Mononuclear cell (primary cell): ENCODE data around the gene PRIMPOL. TPM values are rescaled to one million over a fixed set of nuclear protein-coding genes. Genes with fewer than 3 reads are reported as not detected.

Experiments
- H3K27me3 ChIP-seq: 2 replicates; pipeline ENCODE4 v1.6.0; 2011; ENCODE audit warnings: low read length, control low read depth; ENCODE audit not compliant: insufficient read depth
- H3K4me1 ChIP-seq: 2 replicates; pipeline ENCODE4 v1.5.1; 2011; ENCODE audit warnings: mild to moderate bottlenecking, low read length, control low read depth; ENCODE audit not compliant: insufficient read depth
- H3K4me3 ChIP-seq: 2 replicates; pipeline ENCODE4 v1.5.1; 2011; ENCODE audit warnings: mild to moderate bottlenecking, low read length, moderate library complexity
- H3K9me3 ChIP-seq: 2 replicates; pipeline ENCODE4 v1.5.1; 2011; ENCODE audit warnings: low read depth, mild to moderate bottlenecking, control low read depth, low read length
- total RNA-seq: library from RNA; depleted of rRNA; stranded (reverse); fragments of >200 nt; gene quantifications from one replicate; pipeline ENCODE4 v1.2.3, GENCODE V29; 2012

The PRIMPOL gene
- total RNA-seq, 1 donor = 8.5 TPM

DNA sequence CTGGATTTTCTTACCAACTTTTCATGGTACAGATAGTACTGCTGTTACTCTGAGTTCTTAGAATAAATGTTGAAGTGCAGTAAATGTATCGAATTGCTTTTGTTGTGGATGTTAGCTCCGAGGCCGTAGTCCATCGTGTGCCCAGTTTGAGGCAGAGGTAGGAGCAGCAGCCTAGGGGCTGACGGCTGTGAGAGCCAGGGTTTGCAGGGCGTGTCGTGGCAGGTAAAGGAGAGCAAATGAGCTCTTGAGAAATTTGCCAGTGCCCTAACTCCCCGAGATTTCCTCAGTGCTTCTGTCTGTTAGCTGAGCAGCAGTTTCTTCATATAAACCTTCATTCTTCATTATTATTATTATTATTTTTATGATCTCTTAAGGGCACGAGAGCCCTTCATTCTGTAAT, 21.6 kb downstream of the PRIMPOL start:
- Histone ChIP-seq H3K9me3 (no peaks in the 10 kb centered on the region), H3K4me3 (no peak overlapping the region), H3K4me1 (peaks cover 20% of the 10 kb centered on the region), H3K27me3 (no peaks in the 10 kb centered on the region)

DNA sequence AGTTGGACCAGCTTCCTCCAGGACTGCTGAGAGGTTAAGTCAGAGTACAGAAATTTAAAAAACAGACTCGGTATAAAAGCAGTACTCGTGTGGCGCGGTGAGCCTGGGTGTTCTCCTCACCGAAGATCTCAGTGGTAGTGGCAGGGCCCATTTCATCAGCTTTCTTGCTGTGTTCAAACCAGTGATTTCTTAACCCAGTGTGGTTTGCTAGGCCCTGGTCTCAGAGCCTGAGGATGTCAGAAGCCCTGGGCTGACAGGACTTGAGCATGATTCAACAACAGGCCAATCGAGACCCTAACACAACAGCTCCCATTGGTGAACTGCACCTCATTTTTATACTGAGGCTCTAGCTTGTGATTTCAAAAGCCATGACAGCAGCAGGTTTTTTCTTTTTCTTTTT, 23.2 kb downstream of the PRIMPOL start:
- Histone ChIP-seq H3K4me3 (no peak overlapping the region), H3K27me3 (no peaks in the 10 kb centered on the region), H3K4me1 (peaks cover 19% of the 10 kb centered on the region), H3K9me3 (no peaks in the 10 kb centered on the region)

DNA sequence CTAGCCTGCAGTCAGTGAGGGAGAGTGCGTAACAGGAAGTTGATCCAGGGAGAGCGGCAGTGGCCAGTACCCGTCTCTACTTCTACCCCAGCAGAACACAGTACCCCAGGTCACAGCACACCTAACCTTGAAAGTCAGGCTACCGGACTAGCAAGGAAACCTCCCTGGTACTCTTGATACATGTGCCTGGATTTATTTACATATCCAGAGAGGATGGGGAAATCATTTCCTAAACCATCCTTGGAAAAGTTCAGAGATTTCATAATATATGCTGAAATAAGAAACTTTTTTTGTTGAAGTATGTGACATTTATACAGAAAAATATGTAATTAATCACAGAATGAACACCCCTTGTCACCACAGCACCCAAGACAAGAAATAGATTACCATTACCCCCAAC, 24.5 kb downstream of the PRIMPOL start:
- Histone ChIP-seq H3K9me3 (no peaks in the 10 kb centered on the region), H3K4me3 (no peak overlapping the region), H3K27me3 (no peaks in the 10 kb centered on the region), H3K4me1 (peaks cover 7% of the 10 kb centered on the region)

DNA sequence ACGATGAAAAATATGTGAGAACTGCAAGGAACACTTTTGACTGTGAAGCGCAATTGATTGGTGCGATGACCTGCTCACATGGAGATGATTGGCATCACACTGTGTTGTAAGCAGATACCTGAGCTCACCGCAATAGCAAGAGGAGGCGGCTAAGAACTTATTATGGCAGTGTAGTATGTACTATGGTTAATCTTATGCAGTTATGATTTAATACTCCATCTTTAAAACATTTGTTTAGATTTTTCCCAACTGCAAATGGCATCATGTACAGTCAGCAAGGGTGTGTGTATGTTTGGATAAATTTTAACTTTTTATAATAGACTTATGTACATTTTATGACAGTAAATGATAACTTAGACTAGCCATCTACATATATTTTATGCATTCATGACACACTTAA, 25.5 kb downstream of the PRIMPOL start:
- no peaks in the 10 kb centered on the region for H3K4me1 ChIP-seq
- no peaks in the 10 kb centered on the region for H3K9me3 ChIP-seq
- no peaks in the 10 kb centered on the region for H3K27me3 ChIP-seq
- no peak overlapping the region for H3K4me3 ChIP-seq

DNA sequence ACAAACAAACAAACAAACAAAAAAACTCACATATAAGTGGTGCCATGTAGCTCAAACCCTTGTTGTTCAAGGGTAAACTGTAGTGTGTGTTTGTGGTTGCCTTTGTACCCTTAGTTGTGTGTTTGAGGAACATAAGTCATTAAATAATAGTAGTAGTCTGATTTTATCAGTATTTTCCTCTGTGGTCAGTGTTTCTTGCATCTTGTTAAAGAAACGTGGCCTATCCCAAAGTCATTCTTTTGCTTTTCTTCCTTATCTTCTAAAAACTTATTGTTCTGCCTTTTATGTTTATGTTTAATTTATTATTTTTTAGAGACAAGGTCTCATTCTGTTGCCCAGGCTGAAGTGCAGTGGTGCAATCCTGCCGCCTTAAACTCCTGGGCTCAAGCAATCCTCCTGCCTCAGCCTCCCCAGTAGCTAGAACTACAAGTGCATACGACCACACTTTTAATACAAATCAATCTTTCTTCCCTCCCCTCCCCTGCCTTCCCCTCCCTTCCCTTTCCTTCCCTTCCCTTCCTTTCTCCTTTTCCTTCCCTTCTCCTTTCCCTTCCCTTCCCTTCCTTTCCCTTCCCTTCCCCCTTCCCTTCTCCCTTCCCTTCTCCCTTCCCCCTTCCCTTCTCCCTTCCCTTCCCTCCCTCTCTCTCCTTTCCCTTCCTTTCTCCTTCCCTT, 26.4 kb downstream of the PRIMPOL start:
- no peaks in the 10 kb centered on the region for H3K9me3 ChIP-seq
- H3K4me3 ChIP-seq = no peak overlapping the region
- H3K27me3 ChIP-seq = no peaks in the 10 kb centered on the region
- peaks cover 5% of the 10 kb centered on the region for H3K4me1 ChIP-seq

DNA sequence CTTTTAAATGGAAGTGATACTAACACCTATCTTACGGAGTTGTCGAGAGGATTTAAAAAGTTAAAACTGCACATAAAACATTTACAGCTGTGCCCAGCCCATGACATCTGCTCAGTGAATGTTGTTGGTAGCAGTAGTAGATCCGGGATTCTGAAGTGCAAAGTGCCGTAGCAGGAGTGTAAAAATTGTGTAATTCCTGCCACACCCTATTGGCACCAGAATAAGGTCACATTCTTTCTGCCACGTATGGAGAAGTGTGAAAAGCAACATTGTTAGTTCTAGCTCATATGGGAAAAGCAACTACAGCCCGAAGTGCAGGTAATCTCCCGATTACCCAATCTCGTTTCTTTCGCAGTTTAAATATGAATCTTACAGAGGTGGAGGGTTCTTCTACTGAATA, 31.2 kb downstream of the PRIMPOL start:
- Histone ChIP-seq H3K4me1 (peaks cover 17% of the 10 kb centered on the region), H3K4me3 (no peak overlapping the region), H3K27me3 (no peaks in the 10 kb centered on the region), H3K9me3 (no peaks in the 10 kb centered on the region)

DNA sequence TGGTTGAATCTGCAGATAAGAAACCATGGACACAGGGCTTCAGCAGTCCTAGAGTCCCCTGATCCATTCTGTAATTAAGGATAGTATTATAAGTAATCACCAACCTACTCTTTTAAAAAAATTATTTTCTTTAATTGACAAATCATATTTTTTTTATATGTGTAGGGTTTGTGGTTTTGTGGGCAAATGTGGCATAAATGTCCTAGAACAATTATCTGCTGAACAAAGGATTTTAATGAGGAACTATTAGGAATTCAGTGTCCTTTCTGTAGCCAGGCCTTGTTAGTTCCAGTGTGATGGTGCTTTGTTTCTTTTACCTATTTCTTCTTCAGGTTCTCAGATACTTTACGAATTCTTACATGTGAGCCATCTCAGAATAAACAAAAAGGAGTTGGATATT, 32.4 kb downstream of the PRIMPOL start:
- H3K9me3 ChIP-seq = no peaks in the 10 kb centered on the region
- H3K27me3 ChIP-seq = no peaks in the 10 kb centered on the region

DNA sequence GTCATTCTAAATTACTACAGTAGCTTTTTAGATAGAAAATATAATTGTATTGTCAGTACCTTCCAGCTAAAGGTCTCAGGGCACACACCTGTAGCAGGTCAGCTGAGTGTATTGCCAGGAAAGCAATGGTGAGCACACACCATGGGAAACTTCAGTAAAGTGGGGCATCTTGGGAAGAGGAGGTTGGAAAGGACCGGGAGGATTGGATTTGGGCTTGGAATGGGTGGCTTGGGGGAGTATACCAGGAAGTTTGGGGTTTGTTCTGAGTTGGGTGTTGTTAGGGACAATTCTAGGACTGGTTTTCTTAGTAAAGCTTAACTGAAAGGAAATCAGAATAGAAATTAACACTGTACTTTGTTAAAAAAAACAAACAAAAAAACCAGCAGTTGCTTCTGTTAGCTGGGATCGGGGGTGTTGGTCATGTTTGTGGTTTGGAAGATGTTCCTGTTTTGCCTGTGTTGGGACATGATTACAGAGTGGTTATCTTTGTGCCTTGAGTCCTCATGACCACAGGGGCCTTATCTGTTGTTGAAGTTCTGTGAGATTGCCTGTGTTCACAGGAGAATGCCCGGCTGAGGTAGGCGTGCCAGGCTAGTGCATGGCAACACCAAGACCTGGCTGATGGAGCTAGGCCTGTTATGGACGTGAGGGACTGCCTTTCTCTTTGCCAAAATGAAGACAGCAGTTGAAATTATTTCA, 35.1 kb downstream of the PRIMPOL start:
- Histone ChIP-seq H3K9me3 (no peaks in the 10 kb centered on the region), H3K27me3 (no peaks in the 10 kb centered on the region), H3K4me3 (no peak overlapping the region), H3K4me1 (peaks cover 17% of the 10 kb centered on the region)

More for the DNA sequence above, 32.4 kb downstream of the PRIMPOL start:
- Histone ChIP-seq H3K4me1 (peaks cover 17% of the 10 kb centered on the region), H3K4me3 (no peak overlapping the region)

DNA sequence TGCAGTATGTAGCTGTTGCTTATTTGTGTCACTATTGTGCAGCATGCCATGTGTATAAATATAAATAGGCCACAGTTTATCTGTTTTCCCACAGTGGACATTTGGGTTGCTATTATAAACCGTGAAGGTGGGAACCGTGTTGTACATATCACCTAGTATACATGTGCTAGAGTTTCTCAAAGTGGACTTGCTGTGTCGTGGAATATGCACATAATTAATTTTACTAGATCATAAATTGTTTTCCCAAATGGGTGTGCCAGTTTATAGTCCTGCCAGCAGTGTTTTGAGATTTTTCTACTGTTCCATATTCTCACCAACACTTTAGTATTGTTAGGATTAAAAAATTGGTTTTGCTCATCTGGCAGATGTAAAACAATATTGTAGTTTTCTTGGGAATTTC, 38.5 kb downstream of the PRIMPOL start:
- H3K9me3 ChIP-seq = no peaks in the 10 kb centered on the region
- H3K27me3 ChIP-seq = no peaks in the 10 kb centered on the region
- no peak overlapping the region for H3K4me3 ChIP-seq
- H3K4me1 ChIP-seq = peaks cover 11% of the 10 kb centered on the region

DNA sequence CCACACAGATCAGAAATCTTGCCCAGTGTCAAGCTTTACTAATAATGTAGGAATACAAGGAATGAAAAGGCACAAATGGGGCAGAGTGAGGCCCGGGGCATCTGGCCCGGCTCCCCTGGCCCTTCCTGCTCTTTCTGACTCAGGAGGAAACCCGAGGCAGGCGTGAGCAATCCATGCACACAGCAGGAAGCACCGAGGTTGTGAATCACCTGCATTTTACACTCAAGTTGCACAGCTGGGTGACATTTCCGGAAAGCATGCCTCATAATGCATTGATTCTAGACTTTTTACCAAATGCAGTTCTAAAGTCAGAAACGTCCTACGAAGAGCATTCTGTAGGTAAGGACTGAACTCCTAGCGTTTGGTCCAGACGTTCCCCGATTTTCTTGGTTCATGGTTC, 38.9 kb downstream of the PRIMPOL start:
- H3K4me3 ChIP-seq = no peak overlapping the region
- no peaks in the 10 kb centered on the region for H3K27me3 ChIP-seq
- H3K4me1 ChIP-seq = peaks cover 11% of the 10 kb centered on the region
- no peaks in the 10 kb centered on the region for H3K9me3 ChIP-seq

DNA sequence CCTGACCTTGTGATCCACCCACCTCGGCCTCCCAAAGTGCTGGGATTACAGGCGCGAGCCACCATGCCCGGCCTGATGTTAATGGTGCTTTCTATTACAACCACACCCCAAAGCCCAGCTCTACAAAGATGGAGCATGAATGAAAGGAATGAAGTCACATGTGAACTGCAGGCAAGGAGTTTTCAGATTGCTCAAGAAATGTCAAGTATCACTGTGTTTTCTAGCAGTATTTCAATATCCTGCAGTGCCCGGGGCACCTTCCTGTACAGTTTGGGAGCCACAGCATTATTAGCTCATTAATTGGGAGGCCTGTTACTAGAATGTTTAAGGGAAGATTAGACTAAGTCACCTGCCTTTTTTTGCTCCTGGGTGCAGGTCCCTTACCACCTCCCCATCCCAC, 40.1 kb downstream of the PRIMPOL start:
- Histone ChIP-seq H3K4me3 (no peak overlapping the region), H3K27me3 (no peaks in the 10 kb centered on the region), H3K9me3 (no peaks in the 10 kb centered on the region), H3K4me1 (peaks cover 7% of the 10 kb centered on the region)

DNA sequence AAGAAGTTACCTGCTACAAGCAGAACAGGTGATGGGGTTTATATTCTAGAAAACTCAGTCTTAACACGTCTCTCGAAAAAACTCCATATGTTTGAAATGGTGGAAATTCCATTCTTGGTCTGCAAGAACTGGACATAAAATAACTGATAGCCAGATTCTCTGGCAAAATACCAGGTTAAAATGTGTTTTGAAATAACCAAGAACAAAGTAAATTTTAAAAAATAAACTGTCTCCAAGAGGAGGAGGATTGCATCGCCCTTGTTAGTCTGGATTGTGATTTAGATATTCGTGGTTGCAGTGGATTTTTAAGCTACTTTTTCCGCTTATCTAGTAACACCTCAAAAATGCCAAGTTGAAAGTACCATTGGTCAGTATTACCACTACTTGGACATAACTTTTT, 43.5 kb downstream of the PRIMPOL start:
- Histone ChIP-seq H3K9me3 (no peaks in the 10 kb centered on the region), H3K4me1 (no peaks in the 10 kb centered on the region), H3K27me3 (no peaks in the 10 kb centered on the region), H3K4me3 (no peak overlapping the region)

DNA sequence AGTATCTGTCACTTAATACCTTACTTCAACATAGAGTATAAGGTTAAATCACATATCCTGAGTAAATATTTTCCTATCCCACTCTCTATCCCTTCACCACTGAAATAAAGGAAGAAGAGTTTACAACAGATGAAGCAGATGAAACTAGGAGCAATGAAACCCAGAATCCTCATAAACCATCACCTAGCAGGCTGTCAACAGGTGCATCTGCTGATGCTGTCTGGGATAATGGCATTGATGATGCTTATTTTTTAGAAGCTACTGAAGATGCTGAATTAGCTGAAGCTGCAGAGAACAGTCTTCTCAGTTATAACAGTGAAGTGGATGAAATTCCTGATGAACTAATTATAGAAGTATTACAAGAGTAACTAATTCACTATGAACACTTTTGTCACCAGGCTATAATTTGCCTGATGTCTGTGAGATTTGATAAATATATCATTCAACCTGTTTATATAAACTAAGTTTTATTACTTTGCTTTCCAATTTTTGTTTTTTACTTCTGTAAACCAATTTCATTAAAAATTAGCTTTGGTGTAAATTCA, 44.9 kb downstream of the PRIMPOL start:
- Histone ChIP-seq H3K27me3 (no peaks in the 10 kb centered on the region), H3K4me1 (no peaks in the 10 kb centered on the region), H3K4me3 (no peak overlapping the region), H3K9me3 (no peaks in the 10 kb centered on the region)

DNA sequence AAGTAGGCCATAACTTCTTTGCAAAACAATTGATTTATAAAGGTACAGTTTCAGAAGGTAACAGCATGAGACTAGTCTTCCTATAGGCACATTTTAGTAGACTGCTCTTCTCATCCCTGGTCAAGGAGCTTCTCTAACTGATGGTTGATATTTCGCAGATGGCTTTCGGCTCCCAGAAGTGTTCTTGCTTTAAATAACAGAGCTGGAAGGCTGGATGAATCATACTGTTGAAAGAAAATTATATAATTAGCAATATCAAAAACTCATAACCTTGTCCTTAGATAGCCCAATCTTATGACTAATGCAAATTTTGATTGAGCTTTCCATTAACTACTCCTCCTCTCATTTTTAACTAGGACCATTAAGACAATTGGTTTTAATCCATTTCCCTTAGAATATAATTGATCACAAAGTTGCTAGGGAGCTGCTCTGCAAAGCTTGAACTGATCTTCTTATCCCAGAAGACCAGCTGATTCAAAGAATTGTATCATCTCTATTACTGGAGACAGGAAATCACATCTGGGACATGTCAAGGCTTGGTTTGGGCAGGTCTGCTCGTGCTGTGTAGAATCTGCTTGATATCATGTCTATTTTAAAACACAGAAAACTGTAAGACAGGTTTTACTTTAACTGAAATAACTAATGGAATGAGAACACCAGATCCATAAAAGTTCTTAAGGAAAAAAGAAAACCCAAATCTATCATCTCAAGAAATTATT, 45.8 kb downstream of the PRIMPOL start:
- no peak overlapping the region for H3K4me3 ChIP-seq
- H3K4me1 ChIP-seq = no peaks in the 10 kb centered on the region
- no peaks in the 10 kb centered on the region for H3K27me3 ChIP-seq

DNA sequence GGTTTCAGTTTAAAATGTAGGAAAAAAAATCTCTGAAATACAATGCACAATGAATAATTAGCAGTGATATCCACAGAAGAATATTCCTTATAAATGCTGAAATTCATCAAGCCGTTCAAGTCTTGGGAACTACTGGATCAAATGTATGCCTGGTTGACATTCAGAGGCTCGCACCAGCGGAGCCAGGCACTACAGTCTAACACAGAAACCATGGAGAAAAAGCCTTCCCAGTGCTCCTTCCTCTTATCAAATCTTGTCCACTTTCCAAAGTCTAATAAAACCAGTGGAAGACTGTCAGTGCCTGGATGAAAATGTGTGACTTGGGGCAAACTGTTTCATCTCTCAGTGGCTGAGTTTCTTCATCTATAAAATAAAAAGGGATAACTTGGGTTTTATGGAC, 48.4 kb downstream of the PRIMPOL start:
- no peaks in the 10 kb centered on the region for H3K27me3 ChIP-seq
- no peaks in the 10 kb centered on the region for H3K9me3 ChIP-seq
- no peak overlapping the region for H3K4me3 ChIP-seq
- no peaks in the 10 kb centered on the region for H3K4me1 ChIP-seq

More for the DNA sequence above, 45.8 kb downstream of the PRIMPOL start:
- no peaks in the 10 kb centered on the region for H3K9me3 ChIP-seq
